HG02973 (cell line): ENCODE results near the gene ITPR2.
"Not testable (repeated sequence)": the region's sequence is repeated elsewhere in the genome, so short reads cannot be mapped to it uniquely, and the experiment has no call there.

ENCODE experiments used
- ATAC-seq: cut with Tn5 transposase; IDR thresholded peaks from one replicate; pipeline ENCODE4 v1.9.1; 2021; ENCODE audit warnings: moderate library complexity; ENCODE audit not compliant: unreplicated experiment

ITPR2 gene

DNA sequence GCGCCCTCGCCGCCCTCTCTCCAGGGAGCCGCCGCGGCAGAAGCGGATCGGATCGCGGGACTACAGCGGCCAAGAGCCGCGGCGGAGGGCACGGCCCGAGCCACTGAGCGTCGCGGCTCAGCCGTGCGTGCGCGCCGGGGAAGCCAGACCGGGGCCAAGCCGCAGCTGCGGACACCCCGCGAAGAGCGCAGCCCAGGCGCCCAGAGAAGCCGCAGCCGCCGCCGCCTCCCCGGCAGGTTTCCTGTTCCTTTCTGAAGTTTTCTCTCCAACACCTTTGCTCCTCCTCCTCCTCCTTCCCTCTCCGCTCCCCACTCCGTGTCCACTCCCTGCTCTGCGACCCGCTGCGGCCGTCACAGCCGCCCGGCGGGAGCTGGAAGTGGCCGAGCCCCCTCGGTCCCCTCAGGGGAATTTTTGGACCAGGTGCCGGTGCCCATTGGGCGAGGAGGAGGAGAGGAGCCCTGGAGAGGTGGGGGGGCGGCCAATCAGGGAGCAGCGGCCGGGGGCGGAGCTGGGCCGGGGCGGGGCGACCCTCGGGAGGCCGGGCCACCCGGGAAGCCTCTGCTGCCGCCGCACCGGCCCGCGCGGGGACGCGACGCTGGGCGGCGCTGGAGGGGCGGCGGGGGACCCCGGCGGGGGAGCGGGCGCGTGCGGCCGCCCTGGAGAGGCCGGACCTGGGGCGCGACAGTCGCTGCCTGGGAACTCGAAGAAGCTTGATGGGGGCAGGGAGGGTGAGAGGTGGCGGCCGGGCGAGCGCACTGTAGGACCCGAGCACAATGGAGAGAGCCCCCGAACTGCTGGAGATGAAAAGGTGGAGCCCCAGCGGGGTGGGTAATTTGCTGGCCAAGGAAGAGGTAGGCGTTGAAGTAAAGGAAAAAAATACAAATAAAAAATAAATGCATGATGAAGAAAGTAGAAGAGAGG is at the start of gene ITPR2:
Gene ITPR2, minus strand, starts transcription at position 373 of the 921 bp plus-strand sequence. CDS start 413 bp downstream, outside the sequence.
- peak; percentile 68 for ATAC-seq

DNA sequence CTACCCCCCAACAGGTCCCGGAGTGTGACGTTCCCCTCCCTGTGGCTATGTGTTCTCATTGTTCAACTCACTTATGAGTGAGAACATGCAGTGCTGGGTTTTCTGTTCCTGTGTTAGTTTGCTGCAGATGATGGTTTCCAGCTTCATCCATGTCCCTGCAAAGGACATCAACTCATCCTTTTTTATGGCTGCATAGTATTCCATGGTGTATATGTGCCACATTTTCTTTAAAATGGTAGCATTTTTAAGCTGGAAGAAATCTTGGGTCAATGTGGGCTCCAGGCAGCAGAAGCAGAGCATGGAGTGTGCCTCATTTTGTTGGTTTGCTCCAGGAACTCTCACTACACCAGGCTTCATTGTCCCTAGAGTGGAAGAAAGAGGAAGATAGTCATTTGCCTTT is 47.6 kb upstream of the ITPR2 start:
- ATAC-seq, result no peak

DNA sequence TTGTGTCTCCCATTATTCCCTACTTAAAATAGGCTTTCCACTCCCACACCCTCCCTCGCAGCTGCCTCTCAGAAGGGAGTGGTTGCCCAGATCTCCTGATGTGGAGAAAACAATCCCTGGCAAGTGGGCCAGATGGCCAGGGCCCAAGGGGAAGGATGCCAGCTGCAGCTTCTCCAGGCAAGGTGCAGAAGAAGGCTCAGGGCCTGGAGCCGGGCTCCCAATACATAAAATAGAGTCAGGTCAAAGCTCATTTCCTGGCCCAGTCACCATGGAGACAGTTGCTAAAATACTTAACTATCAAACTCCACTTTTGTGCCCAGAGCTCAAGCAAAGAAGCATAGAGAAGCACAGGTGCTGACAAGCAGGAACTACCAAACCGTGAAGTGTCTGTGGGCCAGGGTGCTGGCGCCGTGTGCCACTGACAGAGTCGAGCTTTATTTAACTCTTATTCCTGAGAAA is 45.7 kb upstream of the ITPR2 start:
- ATAC-seq, result peak; percentile 56

DNA sequence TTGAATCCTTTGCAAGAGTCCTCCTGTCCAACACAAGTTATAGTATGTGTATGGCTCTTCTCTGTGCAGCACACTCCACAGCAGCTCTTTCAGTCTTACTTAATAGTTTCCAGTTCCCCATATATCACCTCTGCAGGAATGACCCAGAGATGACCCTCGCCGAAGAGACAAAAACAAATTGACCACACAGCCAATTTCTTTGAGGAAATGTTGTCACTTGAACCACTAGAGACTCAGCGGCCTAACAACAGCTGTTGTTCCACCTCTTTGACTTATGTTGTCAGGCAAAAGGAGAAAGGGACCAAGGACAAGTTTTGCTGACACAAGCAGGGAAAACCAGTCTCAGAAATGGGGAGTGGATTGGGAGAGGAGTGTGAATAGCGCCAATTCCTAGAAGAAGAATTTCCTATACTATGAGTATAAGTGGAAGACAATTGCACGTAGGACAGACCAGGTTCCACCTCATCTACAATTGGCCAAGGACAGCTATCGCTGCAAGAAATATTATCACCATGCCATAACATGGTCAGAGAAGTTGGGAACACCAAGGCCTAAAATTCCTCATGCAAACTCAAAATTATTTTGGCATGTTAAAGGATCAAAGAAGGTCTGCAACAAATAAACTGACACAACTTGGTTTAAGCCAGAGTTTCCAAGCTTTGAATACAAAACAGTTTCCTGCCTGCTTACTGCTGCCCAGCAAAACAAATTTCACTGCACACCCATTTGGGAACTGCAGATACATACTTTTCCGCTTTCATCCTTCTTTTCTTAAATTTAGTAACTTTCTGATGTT is 41.7 kb upstream of the ITPR2 start:
- ATAC-seq, result peak; percentile 56

DNA sequence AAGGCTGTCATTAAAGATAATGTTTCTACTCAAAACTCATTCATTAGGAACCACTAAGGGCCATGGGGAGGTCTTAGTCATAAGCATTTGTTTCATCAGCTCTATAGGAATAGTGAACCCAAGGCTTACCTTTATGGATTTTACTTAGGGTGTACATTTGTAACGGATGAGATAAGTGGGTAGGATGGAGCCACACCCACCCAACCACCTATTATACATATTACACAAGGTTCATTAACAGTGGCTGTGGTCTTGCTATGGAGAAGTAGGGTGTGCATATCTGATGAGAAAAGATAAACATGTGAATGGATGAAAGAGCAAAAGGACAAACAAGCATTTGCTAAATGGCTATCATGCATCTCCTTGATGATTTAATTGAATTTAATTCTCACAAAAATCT is 39.6 kb upstream of the ITPR2 start:
- no peak for ATAC-seq

DNA sequence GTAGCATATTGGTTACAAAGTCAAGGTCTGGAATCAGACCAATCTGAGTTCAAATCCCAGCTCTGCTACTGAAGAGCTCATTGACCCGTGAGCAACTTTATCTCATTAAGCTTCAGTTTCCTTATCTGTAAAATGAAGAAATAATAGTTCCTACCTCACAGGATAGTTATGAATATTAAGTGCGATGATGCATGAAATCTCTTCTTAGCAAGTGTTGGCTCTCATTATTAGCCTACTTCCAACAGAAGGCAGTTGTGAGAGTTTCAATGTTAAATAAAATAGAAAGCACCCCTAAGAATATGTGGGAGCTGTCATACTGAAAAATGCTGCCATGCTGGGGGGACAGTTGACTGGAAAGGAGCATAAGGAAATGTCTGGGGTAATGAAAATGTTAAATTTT is 39.0 kb upstream of the ITPR2 start:
- ATAC-seq, result no peak

DNA sequence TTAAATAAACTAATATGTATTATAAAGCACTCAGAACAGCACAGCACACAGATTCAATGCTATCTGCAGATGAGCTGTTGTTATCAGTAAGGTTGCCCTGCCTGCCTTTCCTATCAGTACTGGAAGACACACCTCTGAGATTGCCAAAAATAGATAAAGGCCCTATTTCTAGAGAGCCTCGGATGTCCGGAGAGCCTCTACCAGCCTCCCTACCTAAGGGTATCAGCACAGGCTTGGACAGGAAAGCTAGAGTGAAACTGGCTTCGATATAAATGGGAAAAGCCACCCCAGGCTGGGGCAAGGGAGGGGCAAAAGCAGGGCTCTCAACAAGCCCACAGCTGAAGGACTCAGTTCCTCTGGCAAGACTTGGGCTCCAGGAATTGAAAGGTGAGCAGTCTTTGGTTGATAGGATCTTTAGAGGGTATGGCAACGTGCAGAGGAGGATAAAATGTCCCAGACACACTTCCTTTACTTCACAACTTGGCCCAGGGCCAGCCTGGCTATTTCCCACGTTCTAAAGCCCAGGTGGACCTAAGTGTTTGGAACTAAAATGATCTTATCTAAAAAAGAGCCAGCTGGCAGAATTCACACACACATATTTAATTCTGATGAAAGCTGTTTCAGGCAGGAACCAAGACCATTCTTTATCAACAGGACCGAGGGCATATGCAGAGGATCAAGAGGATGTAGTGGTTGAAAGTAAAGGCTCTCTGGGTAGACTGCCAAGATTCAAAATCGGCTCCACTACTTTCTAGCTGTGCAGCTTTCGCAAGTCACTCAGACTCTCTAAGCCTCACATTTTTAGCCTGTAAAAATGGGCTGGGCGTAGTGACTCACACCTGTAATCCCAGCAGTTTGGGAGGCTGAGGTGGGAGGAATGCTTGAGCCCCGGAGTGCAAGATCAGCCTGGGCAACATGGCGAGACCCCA is 37.8 kb upstream of the ITPR2 start:
- no peak for ATAC-seq

DNA sequence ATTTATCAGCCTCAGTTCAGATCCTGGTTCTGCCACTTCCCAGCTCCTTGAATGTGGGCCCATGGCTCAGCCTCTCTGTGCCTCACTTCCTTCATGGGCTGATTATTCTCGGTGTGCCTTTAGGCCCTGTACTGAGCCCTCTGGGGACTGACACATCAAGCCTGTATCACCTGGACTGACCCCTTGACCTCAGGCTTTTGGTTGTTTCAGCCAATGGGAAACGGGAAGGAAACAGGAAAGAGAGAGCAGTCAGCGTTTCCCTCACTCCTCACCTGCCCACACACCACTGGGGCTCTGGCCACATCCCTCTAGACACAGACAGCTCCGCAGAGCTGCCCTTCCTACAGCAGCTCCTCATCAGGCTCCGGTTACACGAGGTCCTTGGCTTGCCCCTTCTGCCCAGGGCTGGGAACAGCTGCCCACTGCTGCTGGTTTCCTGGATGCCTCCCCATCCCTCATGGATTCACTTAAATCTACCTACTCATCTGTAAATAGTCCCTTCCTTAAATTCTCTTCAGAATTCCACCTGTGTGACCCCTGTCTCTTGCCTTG is 37.0 kb upstream of the ITPR2 start:
- ATAC-seq, result no peak

DNA sequence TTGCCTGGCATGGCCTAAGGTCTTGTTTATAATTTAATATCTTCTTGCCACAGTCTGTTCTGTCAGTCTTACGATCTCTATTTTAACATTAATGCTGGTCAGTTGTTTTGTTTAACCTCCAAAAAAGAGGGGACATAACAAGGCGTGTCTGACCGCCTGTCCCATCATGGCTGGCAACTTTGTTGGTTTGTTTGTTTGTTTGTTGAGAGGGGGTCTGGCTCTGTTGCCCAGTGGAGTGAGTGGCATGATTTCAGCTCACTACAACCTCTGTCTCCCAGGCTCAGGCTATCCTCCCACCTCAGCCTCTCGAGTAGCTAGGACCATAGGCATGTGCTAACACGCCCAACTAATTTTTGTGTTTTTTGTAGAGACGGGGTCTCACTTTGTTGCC is 36.1 kb upstream of the ITPR2 start:
- no peak for ATAC-seq

DNA sequence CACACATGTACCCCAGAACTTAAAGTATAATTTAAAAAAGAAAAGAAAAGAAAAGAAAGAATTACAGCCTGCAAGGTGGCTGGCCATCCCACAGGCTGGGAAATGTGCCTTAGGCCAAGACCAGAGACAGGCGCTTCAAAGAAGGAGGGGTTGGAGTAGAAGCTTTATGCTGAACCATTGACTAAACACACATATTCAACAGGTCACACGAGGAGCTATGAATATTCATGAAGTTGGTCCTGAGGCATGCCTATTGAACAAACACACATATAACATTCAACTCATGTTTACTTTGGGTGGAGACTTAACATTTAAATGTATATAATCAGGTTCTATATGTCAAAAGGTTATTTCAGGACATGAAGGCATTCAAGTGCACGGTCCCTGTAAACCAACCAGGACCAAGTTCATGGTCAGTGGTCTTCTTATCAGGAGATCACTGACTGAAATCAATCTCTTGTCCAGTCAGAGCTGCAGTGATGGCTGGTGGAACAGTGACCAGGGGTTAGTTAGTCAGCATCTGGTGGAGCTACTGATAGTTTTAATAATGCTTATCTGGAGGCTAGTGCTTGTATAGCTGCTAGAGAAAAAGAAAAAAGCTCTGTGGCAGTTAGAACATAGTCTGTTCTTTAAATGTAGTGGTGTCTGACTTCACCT is 35.6 kb upstream of the ITPR2 start:
- ATAC-seq, result no peak

DNA sequence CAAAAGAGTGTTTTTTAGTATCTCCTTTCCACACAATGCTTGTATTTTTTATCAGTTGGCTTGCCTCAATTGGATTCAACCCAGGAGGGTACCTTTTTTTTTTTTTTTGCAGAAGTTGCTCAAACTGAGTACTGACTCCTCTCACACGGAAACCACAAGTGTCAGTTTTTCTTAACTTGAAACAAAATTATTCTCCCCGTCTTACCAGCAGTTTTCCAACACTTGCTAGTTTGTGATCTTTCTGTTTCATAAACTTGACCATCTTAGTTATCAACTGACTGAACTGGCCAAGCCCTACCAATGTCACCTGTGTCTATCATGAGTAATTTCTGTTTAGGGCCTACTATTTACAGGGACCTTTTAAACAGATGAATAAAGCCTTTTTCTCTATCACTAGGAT is 34.1 kb upstream of the ITPR2 start:
- peak; percentile 65 for ATAC-seq

DNA sequence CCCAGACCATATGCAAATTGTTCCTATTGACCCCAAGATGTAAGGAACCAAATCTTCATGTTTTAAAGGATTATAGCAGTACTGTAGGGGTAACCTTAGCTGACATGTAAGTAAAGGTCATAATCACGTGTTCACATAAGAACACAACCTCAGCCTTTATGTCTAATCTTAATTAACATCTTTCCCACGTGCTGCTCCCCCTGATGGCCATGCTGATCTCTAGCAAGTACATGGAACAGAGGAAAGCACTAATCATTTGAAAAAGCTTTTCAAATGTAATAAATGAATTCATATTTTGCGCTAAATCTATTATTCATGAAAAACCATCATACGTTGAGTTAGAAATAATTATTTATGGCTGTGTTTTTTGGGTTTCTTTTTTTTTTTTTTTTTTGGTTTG is 30.5 kb upstream of the ITPR2 start:
- no peak for ATAC-seq

DNA sequence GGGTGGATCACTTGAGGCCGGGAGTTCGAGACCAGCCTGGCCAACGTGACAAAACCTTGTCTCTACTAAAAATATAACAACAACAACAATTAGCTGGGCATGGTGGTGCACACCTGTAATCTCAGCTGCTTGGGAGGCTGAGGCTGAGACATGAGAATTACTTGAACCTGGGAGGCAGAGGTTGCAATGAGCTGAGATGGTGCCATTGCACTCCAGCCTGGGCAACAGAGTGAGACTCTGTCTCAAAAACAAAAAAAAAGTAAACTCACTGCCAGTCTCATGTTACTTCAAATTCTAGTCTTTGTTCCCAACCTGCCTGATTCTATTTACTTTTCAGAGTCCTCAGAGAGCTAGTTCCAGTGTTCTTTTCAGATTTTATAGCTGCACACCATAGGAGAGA is 29.8 kb upstream of the ITPR2 start:
- ATAC-seq, result not testable (repeated sequence)

DNA sequence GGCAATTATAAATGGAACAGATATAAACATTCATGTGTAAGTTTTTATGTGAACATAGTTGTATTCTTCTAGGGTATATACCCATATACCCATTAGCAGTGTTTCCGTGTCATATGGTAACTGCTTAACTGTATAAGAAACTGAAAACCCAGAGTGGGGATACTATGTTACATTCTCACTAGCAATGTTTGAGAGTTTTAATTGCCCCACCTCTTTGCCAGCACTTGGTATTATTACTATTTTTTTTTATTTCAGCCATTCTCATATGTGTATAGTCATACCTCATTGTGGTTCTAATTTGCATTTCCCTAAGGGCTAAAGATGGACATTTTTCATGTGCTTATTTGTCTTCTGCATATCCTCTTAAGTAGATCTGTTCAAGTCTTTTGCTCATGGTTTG is 28.7 kb upstream of the ITPR2 start:
- no peak for ATAC-seq

DNA sequence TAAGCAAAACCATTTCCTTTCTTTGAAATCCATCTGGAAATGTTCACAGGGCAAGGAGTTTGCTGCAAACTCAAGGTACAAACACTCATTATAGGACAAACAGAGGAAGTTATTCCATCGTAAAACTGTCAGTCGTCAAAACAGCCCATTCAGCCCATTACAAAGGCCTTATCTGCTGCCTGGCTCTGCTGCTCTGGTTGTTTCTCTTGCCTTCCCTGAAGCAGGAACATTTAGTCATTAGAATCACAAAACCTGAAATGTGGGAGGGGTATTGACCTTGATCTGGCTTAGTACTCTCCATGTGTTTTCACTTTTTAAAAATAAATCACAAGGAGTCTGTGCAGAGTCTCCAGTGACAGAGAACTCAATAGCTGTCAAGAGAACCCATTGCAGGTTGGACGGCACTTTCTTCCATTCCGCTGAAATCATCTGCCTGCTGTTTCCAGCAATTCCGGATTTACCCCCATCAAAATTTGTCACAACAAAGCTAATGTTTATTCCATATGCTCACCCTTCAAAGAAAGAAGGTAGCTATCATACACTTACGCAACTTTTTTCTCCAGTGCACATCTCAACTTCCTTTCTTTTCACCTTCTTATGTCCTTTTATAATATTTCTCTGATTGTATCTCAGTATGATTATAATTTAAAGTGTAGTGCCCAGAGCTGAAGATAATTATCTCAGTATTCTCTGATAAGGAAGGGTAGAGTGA is 24.6 kb upstream of the ITPR2 start:
- ATAC-seq, result no peak

DNA sequence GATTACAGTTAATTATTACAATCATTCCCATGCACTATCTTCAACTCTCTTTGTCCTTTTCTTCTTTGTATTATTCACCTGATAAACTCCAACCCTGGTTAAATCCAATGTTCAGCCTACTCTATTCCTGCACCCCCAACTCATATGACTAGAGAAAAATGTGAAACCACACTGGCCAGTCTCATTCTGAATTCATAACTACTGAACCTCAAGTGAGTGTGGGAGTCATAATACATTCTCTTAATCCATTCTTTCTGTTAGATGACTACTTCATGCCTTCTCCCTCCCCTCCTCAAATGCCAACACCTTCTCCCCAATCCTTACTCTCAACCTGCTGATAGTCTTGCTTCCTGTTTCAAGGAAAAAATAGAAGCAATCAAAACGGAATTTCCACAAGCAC is 22.3 kb upstream of the ITPR2 start:
- no peak for ATAC-seq

DNA sequence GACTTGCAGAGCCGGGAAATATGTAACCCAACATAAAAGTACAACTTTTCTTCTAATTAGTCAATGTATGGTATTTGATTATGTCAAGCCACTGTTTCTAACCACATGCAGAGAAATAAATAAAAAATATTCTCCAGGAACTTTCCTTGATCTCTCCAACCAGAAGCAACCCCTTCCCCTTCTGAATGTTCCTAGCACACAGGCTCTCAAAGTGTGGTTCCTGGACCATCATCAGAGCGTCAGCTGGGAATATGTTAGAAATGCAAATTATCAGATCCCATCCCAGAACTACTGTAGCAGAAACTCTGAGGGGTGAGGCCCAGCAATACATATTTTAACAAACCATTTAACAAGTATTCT is 21.0 kb upstream of the ITPR2 start:
- ATAC-seq, result no peak

DNA sequence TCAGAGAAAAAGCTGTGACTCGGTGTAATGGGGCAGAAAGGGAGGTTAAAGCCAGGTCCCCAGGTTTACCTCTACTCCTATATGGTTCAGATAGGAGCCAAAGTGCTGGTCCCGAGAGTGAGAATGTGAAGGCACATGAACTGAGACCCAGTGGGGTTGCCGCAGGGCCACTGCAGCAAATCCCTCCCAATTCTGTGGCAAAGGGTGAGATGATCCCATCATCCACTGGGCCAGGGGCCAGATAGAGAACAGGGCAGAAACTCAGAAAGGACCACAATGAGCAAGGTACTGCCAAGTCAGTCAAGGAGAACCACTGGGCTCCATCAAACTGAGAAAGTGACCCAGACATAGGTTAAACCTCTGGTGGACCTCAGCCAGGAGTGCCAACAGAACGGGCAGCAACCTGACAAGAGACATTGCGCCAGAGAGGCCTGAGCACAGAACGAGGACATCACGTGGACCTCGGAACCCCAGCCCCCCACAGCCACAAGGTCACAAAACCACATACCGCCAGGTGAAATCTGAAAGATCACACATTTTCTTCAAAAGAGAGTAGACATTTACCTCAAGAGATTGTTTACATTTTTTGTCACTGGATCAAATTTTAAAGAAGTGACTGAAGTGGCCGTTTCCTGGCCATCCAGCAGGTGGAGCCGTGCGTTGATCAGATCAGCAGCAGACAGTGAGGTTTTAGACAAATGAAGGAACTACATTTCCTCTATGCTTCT is 20.5 kb upstream of the ITPR2 start:
- ATAC-seq, result peak; percentile 64
